Right cardiac atrium (tissue), 5 donors: ENCODE results near the gene MCL1. TPM values are rescaled to one million over a fixed set of nuclear protein-coding genes. Genes with fewer than 3 reads are reported as not detected.

ENCODE experiments used
- ATAC-seq, 2 donors: fragments of 200-7000 bp; cut with Tn5 transposase; one replicate each; pipeline versions ENCODE4 v1.8.0 to v1.9.1; 2020; ENCODE audit warnings: moderate library complexity in 2 of 2, mild to moderate bottlenecking in 1 of 2
- DNase-seq, 3 donors: peaks; one replicate each; pipeline ENCODE4 v3.0.0-alpha.2; 2020
- H3K27ac ChIP-seq: one replicate; pipeline ENCODE4 v1.5.1; 2013; ENCODE audit warnings: mild to moderate bottlenecking, low read length, control low read depth, moderate library complexity
- H3K27me3 ChIP-seq: one replicate; pipeline ENCODE4 v1.6.1; 2013; ENCODE audit not compliant: control insufficient read depth, insufficient read depth
- H3K4me1 ChIP-seq: one replicate; pipeline ENCODE4 v1.6.1; 2013; ENCODE audit warnings: low read length; ENCODE audit not compliant: control insufficient read depth, insufficient read depth
- H3K4me3 ChIP-seq: one replicate; pipeline ENCODE4 v1.5.1; 2013; ENCODE audit warnings: low read length, control low read depth
- H3K9me3 ChIP-seq: one replicate; pipeline ENCODE4 v1.6.1; 2013; ENCODE audit warnings: low read length; ENCODE audit not compliant: control insufficient read depth
- WGBS: extraction: QIAGEN DNeasy Blood & Tissue Kit; methylation state at CpG from one replicate; pipeline ENCODE4 v1.1.7; 2013; 5-methylcytosine and 5-hydroxymethylcytosine counted together
- intact Hi-C, 4 donors: fragments of 100-400 bp; cut with DNase I; formaldehyde crosslinking; loops; one replicate each; pipeline versions ENCODE4 v1.11.0 to v1.14.0; 2022 to 2023
- polyA plus RNA-seq: library from polyadenylated mRNA; stranded (reverse); fragments of 200-250 nt; gene quantifications from one replicate; pipeline ENCODE4 v1.2.3, GENCODE V29; 2013
- total RNA-seq, 4 donors: library from RNA; stranded (reverse); fragmentation: NEBNext Ultra II Directional; extraction: Animal tissue kit (Norgen Biotek cat#: 25700); gene quantifications; one replicate each; pipeline ENCODE4 v1.2.1, GENCODE V29; 2021
- donor health status: healthy with polysubstance abuse.
- donor health status: DM: no; HTN: yes; CAD: no.
- donor health status: DM: no; HTN: no; CAD: no.
- donor health status: DM: no; HTN: yes; CAD: no; lungs with severe emphysema.
- donor health status: DM: yes; HTN: yes; CAD: no.

Gene MCL1
- total and polyA plus RNA-seq, 5 donors = 65.5 to 130 (median 80.0) TPM

DNA sequence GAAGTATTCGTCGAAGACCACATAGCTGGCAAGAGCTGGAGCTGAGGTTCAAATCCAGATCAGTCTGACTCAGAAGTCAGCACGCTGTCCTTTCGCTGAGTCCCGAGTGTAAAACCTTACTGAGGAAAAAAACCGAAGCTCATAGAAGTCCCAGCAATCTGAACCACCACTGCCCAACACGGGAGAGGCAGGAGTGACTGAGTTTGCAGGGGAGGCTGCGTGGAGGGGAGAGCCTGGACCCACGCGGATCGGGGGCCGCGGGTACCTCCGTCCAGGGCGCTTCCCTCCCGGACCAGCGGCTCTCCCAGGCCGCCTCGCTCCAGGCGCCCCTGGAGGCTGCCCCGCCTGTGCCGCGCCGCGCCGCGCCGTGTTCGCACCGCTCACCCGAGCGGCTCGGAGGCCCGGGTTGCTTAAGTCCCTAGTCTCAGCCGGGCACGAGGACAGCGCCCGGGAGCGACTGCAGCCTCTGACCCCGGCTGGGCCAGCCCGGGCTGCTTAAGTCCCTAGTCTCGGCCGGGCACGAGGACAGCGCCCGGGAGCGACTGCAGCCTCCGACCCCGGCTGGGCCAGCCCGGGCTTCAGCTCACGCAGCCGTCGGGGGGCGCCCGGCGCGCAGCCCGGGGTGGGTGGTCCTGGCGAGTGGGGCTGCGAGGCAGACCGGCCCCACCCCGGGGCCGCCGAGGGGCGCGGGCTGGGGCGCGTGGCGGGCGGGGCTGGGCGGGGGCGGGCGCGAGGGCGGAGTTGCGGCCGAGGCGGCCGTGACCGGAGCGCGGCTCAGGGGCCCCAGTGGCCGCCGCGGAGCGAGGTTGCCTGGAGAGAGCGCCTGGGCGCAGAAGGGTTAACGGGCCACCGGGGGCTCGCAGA is 30.5 kb downstream of the MCL1 start, which contains the start of gene ADAMTSL4:
TSS of gene ADAMTSL4 (plus strand) at position 777 of the 864 bp plus-strand sequence. CDS start 2,881 bp downstream, outside the sequence.
- ATAC-seq (peak; percentile 37 to 50), DNase-seq (peak; percentile 62 to 89 (median 89))
- H3K4me1 ChIP-seq = peaks cover 7% of the 10 kb centered on the region
- no peaks in the 10 kb centered on the region for H3K9me3 ChIP-seq
- peak within 1 kb of the TSS; percentile 83 for H3K27ac ChIP-seq
- WGBS = under 1% methylated on average over 82 of the region's 91 CpGs
- intact Hi-C loops = no loop called here
- H3K4me3 ChIP-seq = peak within 1 kb of the TSS; percentile 55
- no peaks in the 10 kb centered on the region for H3K27me3 ChIP-seq

DNA sequence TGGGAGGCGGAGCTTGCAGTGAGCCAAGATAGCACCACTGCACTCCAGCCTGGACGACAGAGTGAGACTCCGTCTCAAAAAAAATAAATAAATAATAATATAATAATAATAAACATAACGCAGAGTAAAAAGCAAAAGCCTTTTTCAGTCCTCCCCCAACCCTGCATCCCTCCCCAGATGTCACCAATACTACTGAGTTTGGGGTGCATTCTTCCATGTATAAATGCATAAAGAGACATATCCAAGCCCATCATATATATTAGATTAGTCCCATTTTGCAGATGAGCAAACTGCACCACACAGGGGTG is 31.1 kb downstream of the MCL1 start:
- no peaks in the 10 kb centered on the region for H3K27me3 ChIP-seq
- peaks cover 10% of the 10 kb centered on the region for H3K4me1 ChIP-seq
- ATAC-seq (no peak), DNase-seq (no peak)
- H3K9me3 ChIP-seq = no peaks in the 10 kb centered on the region
- H3K4me3 ChIP-seq = peak overlapping the region; percentile 55
- 51% methylated on average over 4 of the region's 4 CpGs for WGBS
- intact Hi-C loops = no loop called here
- H3K27ac ChIP-seq = peak overlapping the region; percentile 83

DNA sequence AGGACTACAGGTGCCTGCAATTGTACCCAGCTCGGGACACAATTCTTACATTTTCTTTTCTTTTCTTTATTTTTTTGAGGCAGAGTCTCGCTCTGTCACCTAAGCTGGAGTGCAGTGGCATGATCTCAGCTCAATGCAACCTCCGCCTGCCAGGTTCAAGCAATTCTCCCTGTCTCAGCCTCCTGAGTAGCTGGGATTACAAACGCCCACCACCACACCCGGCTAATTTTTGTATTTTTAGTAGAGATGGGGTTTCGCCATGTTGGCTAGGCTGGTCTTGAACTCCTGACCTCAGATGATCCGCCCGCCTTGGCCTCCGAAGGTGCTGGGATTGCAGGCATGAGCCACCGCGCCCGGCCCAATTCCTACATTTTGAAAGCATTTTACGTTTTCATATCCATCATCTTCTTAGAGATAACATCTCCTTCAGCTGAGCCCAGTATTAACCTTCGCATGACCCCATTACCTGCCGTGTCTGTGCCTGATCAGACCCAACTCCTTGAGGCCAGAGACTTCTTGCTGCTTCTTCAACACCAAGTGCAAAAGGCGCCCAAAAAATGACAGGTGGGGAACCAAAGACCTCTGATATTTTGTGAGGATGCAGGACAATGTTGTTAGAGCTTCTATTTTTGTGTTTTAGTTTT is 33.0 kb downstream of the MCL1 start:
- Histone ChIP-seq H3K9me3 (no peaks in the 10 kb centered on the region), H3K27me3 (no peaks in the 10 kb centered on the region), H3K4me3 (no peak overlapping the region), H3K4me1 (peaks cover 3% of the 10 kb centered on the region), H3K27ac (no peak overlapping the region)
- peak in 1 of 3 donors; percentile 53 for DNase-seq
- WGBS = 89% methylated on average over 16 of the region's 16 CpGs
- intact Hi-C loops = no loop called here
- no peak for ATAC-seq

DNA sequence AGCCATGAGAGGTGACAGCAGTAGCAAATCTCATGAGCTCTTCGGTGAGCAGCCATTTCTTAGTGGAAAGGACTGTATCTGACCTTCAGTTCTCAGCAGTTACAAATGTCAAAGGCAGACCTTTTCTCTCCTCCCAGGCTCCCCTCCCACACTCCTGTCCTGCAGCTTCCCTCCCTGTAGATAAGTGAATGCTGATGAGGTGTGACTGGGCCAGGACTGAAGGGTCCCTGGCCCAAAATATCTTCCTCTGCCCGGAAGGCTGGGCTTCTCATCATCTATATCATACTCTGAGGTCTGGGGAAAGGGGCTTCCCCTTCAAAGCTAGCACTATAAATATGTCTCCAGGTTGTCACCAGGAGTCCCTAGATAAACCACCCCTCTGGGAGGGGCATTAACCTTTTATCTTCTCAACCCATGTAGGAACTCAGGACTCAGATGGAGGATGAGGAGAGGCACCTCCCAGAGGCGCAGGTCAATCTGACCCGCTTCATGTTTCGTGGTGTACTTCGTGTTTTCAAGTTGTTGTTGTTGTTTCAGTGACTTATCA is 33.9 kb downstream of the MCL1 start:
- H3K4me3 ChIP-seq = no peak overlapping the region
- DNase-seq (no peak), ATAC-seq (no peak)
- H3K27ac ChIP-seq = no peak overlapping the region
- H3K4me1 ChIP-seq = peaks cover 3% of the 10 kb centered on the region
- 74% methylated on average over 6 of the region's 6 CpGs for WGBS
- no peaks in the 10 kb centered on the region for H3K27me3 ChIP-seq
- intact Hi-C loops = no loop called here
- no peaks in the 10 kb centered on the region for H3K9me3 ChIP-seq

DNA sequence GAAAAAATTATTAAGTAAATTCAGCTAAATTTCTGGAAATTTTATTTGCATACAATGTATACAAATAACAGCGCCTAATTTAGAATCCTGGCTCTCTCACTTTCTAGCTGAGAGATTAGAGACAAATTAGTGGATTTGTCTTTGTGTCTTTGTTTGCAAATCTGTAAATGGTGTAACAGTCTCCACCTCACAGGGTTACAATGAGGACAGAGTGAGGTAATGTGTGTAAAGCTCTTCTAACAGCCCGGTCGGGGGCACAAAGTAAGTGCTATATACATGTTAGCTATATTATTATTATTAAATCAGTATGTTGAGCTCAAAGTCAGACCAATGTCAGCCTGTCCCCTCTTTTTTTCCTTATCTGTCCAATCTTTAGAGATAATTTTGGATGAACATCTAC is 35.2 kb downstream of the MCL1 start:
- H3K27me3 ChIP-seq = no peaks in the 10 kb centered on the region
- peaks cover 3% of the 10 kb centered on the region for H3K4me1 ChIP-seq
- 64% methylated on average over 3 of the region's 3 CpGs for WGBS
- no peak overlapping the region for H3K27ac ChIP-seq
- ATAC-seq = no peak
- no peak overlapping the region for H3K4me3 ChIP-seq
- intact Hi-C loops = no loop called here
- H3K9me3 ChIP-seq = no peaks in the 10 kb centered on the region
- DNase-seq = no peak

DNA sequence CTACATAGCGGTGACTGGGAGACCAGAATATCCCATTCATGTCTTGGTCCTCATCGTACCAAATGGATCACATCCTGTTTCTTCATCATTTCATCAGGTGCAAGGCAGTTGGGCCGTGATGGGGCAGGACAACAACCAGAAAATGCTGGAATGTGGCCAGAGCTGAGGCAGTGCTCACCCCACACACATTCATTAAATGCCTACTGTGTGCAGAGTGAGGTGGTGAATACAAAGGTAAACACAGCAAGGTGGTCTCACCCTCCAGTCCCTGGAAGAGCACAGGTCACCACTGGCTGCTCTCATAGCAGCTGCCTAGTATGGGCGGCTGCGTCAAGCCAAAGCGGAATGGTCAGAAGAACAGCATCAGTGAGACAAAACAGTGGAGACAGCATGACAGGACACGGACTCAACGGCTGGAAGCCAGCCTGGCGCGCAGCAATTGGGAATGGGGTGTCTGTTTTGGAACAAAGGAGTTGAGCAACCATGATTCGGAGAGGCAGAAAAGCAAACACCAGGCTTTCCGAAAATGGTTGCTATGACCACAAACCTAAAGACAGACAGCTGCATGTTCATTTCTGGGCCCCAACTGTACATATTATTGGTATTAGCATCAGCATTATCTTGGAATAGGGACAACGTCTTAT is 35.8 kb downstream of the MCL1 start:
- H3K27ac ChIP-seq = peak overlapping the region; percentile 5
- H3K9me3 ChIP-seq = no peaks in the 10 kb centered on the region
- intact Hi-C loops = no loop called here
- no peak overlapping the region for H3K4me3 ChIP-seq
- peaks cover 3% of the 10 kb centered on the region for H3K4me1 ChIP-seq
- DNase-seq (peak; percentile 84 to 92 (median 88)), ATAC-seq (peak; percentile 69 to 83)
- WGBS = 59% methylated on average over 13 of the region's 13 CpGs
- H3K27me3 ChIP-seq = no peaks in the 10 kb centered on the region

DNA sequence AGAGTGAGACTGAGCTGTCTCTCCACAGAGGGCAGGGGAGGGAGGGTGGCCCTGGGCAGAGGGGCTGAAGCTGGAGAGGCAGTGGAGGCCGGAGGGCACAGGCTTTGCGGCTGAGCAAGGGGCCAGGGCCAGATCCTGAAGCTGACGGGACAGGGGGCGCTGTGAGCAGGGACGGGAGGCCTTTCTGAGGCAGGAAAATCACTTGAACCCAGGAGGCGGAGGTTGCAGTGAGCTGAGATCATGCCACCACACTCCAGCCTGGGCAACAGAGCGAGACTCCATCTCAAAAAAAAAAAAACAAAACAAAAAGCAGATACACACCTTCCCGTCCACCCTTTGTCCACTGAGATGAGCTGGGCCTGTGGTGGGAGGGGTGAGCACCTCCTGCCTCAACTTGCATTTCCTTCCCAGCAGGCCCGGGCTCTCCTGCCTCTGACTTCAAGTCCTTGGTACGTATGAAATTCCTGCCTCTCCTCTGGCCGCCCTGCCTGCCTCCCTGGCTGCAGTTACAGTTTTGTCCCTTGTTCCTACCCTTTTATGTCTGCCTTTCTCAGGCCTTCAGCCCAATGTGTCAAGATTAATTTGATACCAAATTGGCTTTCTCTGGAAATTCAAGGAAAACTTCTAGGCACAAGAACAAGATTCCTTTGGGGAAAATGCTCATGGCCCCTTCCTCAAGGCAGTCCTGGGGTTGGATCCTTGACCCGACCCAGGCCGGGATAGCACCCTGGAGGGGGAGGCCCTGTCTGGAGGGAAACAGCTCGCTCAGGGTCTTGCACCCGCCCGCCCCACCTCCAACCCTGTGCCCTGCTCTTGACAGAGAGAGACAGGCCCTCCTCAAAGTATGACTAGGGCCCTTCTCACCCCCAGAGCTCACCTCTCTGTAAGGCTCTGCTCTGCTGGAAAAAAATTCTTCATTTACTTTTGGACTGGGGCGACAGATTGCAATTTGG is 41.4 kb downstream of the MCL1 start:
- 62% methylated on average over 17 of the region's 17 CpGs for WGBS
- H3K27me3 ChIP-seq = no peaks in the 10 kb centered on the region
- H3K9me3 ChIP-seq = no peaks in the 10 kb centered on the region
- intact Hi-C loops = loop anchor here in 1 of 4 donors (10.0 kb wide), 1 partner anchor 63 kb away; no protein-coding TSS in a partner anchor
- DNase-seq (peak; percentile 71 to 76 (median 74)), ATAC-seq (peak; percentile 28 to 44)
- H3K4me3 ChIP-seq = no peak overlapping the region
- peak overlapping the region; percentile 48 for H3K27ac ChIP-seq
- no peaks in the 10 kb centered on the region for H3K4me1 ChIP-seq

DNA sequence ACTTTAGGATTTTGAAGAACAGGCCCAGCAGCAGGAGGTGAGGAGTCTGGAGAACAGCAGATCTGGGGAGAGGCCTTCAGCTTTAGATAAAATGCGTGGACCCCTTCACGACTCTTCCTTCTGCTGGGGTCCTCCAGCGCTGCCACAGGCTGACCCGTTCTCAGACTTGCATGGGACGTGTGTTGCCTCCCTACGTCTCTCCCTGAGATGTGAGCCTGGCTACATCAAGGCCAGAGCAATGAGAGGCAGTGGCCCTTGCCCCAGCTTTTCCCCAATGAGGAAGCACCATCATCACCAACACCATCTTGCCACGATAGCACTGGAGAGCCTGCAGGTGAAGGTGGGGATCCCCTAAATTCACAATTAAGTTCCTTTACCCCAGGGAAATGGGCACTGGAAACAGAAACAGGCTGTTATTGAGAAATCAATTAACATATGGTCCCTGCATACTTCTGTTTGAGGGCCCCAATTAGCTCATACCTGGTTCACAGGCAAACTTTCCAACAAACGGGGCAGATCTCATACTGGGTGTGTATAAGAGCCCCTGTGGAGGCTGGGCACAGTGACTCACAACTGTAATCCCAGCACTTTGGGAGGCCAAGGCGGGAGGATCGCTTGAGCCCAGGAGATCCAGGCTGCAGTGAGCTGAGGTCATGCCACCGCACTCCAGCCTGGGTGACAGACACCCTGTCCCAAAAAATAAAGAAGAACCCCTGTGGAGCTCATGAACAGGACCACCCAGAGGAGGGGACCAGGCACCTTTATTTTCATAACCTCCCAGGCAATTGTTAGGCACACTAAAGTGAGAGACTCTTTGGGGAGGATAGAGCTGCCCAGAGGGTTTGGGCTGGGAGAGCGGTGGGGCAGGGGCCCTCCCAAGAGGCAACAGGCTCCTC is 42.3 kb downstream of the MCL1 start:
- Histone ChIP-seq H3K4me3 (no peak overlapping the region), H3K9me3 (no peaks in the 10 kb centered on the region), H3K27me3 (no peaks in the 10 kb centered on the region), H3K27ac (no peak overlapping the region), H3K4me1 (no peaks in the 10 kb centered on the region)
- intact Hi-C loops = loop anchor here in 1 of 4 donors (10.0 kb wide), 1 partner anchor 62 kb away; no protein-coding TSS in a partner anchor
- peak in 1 of 3 donors; percentile 20 for DNase-seq
- 93% methylated on average over 12 of the region's 12 CpGs for WGBS
- no peak for ATAC-seq

DNA sequence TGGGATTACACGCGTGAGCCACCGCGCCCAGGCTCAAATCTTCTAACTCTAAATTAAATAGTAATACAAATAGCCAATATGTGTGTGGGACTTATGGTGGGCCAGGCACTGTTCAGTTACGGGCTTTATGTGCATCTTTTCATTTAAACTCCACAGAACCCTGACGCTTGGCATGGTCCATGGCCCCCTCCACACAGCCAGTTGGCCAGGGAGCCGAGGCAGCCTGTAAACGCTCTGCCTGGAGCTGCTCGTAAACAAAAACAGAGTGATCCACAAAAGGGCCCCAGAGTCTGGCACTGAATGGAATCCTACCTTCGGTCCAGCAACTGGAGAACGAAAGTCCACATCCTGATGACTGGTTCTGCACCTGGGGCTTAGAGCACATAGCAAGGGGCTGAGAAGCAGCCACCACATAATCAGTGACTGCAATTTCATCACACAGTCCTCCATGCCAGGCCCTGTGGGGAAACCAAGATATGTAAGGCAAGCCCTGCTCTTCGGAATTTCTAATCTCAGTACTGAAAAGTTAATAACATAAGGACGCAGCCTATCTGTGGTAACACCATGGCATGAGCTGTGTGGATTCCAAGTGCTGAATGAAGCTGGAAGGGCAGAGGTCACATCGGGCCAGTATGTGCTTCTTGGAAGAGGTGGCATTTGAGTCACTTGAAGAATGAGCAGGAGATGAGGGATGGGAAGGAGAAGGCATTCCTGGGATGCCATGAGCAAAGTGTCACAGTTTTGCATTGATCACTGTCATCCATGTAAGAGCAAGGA is 43.7 kb downstream of the MCL1 start:
- intact Hi-C loops = loop anchor here in 1 of 4 donors (10.0 kb wide), 1 partner anchor 61 kb away; no protein-coding TSS in a partner anchor
- Histone ChIP-seq H3K4me1 (no peaks in the 10 kb centered on the region), H3K27me3 (no peaks in the 10 kb centered on the region), H3K27ac (peak overlapping the region; percentile 84), H3K9me3 (no peaks in the 10 kb centered on the region), H3K4me3 (no peak overlapping the region)
- DNase-seq = peak in 1 of 3 donors; percentile 47
- no peak for ATAC-seq
- WGBS = 75% methylated on average over 14 of the region's 14 CpGs
